WI38 (cell line): ENCODE measurements around the gene ZNF445.

ENCODE experiments used
- H3K4me3 ChIP-seq: 2 replicates; pipeline ENCODE4 v1.5.1; 2011; ENCODE audit warnings: low read depth, mild to moderate bottlenecking, control low read depth, low read length
- CTCF ChIP-seq: IDR thresholded peaks from 2 replicates; pipeline ENCODE4 v1.5.1; 2012; ENCODE audit warnings: low read depth, mild to moderate bottlenecking, control low read depth, low read length

The ZNF445 gene

GRCh38 chr3:44428910-44429309 lies 48.6 kb downstream of the ZNF445 start:
- H3K4me3 ChIP-seq, result no peak overlapping the region
- no peak for TF ChIP-seq CTCF

GRCh38 chr3:44427683-44428082 lies 49.8 kb downstream of the ZNF445 start:
- no peak for TF ChIP-seq CTCF
- H3K4me3 ChIP-seq, result no peak overlapping the region

GRCh38 chr3:44424758-44425157 lies 52.7 kb downstream of the ZNF445 start:
- H3K4me3 ChIP-seq, result no peak overlapping the region
- TF ChIP-seq CTCF, result no peak

- no peak overlapping the region for H3K4me3 ChIP-seq
- no peak for TF ChIP-seq CTCF
These were observed 56.2 kb downstream of the ZNF445 start for GRCh38 chr3:44421280-44421679.

GRCh38 chr3:44420676-44421075 lies 56.8 kb downstream of the ZNF445 start:
- TF ChIP-seq CTCF, result no peak
- no peak overlapping the region for H3K4me3 ChIP-seq

GRCh38 chr3:44419923-44420650 lies 57.4 kb downstream of the ZNF445 start:
- no peak for TF ChIP-seq CTCF
- H3K4me3 ChIP-seq, result no peak overlapping the region

GRCh38 chr3:44419116-44419922 lies 58.2 kb downstream of the ZNF445 start:
- TF ChIP-seq CTCF, result no peak
- H3K4me3 ChIP-seq, result no peak overlapping the region
